HG02588 (cell line): ENCODE measurements around the gene LDHA.
A peak's percentile ranks its signal among the peaks of the same experiment; 100 is the strongest.
"Not testable (repeated sequence)": the region's sequence is repeated elsewhere in the genome, so short reads cannot be mapped to it uniquely, and the experiment has no call there.

Experiments
- ATAC-seq: cut with Tn5 transposase; IDR thresholded peaks from one replicate; pipeline ENCODE4 v1.9.1; 2021; ENCODE audit warnings: mild to moderate bottlenecking, moderate library complexity; ENCODE audit not compliant: unreplicated experiment

LDHA gene

GRCh38 chr11:18393581-18394274 is 635 bp upstream of the LDHA start:
- no peak for ATAC-seq

DNA sequence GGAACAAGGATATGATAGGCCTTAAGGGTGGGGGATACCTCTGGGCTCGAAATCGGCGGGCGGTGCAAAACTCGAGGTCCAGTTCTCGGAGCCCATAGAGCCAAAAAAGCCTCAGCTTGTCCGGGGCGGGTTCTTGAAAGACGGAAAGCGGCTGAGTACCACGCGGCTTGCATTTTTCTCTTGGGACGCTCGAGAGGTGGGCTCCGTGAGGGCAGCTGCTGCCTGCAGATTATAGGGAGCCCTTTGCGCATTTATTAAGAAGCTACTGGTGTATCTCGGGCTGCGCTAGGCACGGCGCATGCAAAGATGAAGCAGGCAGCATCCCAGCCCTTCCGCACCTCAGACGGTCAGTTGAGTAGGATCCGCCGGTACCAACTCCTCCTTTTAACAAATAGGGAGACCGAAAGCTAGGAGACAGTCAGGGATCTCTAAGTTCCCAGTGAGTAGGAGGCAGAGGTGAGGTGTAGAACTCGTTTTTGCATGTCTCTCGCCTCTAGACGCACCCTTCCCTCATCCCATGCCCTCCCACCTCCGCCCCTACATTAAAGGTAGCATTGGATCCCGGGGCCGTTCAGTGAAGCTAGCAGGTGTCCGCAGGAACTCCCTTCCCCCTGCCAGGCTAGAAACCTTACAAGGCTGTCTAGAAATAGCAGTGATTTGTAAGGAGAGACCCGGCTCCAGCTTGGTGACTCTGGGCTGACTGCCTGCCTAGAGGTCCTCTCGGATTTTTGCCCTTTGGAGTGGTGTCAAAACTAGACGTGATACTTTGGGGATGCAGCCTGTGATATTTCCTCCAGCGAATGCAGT is 768 bp downstream of the LDHA start:
- ATAC-seq, result no peak

- ATAC-seq, result peak; percentile 61
Measured at GRCh38 chr11:18395735-18396504, 1.6 kb downstream of the LDHA start.

GRCh38 chr11:18397921-18398320 is 3.6 kb downstream of the LDHA start:
- ATAC-seq, result no peak

DNA sequence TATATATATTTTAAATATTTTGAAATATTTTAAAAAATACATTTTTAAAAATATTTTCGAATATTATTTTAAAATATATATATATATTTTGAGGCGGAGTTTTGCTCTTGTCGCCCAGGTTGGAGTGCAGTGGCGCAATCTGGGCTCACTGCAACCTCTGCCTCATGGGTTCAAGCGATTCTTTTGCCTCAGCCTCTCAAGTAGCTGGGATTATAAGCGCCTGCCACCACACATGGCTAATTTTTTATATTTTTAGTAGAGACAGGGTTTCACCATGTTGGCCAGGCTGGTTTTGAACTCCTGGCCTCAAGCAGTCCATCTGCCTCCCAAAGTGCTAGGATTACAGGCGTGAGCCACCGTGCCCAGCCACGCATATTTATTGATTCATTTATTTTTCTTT is 6.7 kb downstream of the LDHA start:
- ATAC-seq, result not testable (repeated sequence)

DNA sequence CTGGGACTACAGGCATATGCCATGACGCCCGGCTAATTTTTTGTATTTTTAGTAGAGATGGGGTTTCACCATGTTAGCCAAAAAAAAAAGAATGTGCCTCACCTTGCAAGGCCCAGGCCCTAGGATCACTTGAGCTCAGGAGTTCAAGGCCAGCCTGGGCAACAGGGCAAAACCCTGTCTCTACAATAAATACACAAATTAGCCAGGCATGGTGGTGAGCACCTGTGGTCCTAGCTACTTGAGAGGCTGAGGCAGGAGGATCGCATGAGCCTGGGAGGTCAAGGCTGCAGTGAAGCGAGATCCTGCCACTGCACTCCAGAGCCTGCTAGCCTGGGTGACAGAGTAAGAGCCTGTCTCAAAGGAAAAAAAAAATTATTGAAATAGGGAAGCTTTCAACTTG is 9.7 kb downstream of the LDHA start:
- ATAC-seq, result no peak

- ATAC-seq, result not testable (repeated sequence)
Measured at GRCh38 chr11:18407400-18407799, 13.0 kb downstream of the LDHA start.

DNA sequence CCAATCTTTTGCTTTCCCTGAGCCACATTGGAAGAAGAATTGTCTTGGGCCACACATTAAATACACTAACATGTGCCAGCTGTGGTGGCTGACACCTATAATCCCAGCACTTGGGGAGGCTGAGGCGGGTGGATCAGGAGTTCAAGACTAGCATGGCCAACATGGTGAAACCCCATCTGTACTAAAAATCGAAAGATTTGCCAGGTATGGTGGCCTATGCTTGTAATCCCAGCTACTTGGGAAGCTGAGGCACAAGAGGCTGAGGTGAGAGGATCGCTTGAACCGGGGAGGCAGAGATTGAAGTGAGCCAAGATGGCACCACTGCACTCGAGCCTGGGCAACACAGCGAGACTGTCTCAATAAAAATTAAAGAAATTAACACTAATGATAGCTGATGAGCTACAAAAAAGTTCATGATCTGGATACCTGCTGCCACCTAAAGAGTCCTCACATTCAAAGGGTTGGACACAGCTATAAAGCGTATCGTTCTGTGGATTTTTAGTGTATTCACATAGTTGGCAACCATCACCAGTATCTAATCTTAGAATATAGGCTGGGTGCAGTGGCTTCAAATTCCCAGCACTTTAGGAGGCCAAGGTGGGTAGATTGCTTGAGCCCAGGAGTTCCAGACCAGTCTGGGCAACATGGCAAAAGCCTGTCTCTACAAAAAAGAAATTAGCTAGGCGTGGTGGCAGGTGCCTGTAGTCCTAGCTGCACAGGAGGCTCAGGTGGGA is 14.4 kb downstream of the LDHA start:
- no peak for ATAC-seq

- no peak for ATAC-seq
Measured at GRCh38 chr11:18416459-18416858, 22.1 kb downstream of the LDHA start.

DNA sequence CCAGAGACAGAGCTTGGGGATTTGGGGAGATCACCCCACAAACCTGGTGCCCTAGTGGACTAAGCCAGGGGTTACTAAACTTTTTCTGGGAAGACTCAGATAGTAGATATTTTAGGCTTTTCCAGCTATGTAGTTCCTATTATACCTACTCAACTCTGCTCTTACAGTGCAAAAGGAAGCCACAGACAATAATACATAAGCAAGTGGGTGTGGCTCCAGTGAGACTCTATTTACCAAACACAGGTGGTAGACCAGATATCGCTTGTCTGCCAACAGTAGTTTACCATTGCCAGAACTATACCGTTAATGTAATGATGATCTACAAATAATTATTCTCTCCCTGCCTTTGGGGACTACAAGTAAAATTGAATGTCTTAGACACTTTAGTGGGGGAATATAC is 24.7 kb downstream of the LDHA start:
- no peak for ATAC-seq

GRCh38 chr11:18420067-18420466 is 25.7 kb downstream of the LDHA start:
- no peak for ATAC-seq

DNA sequence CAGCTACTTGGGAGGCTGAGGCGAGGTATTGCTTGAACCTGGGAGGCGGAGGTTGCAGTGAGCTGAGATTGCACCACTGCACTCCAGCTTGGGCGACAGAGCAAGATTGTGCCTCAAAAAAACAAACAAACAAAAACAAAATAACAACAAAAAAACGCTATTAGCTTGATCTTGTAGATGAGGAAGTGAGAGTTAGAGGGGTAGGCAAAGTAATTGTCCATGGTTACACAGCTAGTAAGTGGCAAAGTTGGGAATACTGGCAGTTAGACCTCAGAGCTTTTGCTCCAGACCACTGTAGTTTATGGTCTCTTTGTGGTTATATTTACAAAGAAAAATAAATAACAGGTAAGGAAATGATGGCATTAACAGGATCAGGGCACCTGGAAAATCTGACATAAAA is 32.9 kb downstream of the LDHA start:
- ATAC-seq, result no peak

GRCh38 chr11:18429332-18429731 is 35.0 kb downstream of the LDHA start:
- ATAC-seq, result no peak

DNA sequence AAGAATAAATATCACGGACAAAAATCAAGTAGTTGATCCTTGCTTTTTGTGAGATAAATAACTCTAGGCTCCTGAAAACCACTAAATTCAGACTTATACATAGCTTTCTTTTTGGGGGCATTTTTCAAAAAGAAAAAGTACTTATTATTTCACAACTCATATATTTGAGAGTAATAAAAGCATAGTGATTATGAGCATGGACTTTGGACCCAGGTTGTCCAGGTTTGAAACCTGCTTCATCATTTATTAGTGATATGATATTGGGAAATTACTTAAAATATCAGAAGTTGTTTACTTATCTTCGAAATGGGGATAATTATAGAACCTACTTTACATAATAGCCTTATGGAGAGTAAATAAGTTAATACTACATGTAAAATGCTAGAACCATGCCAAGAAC is 44.3 kb downstream of the LDHA start:
- no peak for ATAC-seq

DNA sequence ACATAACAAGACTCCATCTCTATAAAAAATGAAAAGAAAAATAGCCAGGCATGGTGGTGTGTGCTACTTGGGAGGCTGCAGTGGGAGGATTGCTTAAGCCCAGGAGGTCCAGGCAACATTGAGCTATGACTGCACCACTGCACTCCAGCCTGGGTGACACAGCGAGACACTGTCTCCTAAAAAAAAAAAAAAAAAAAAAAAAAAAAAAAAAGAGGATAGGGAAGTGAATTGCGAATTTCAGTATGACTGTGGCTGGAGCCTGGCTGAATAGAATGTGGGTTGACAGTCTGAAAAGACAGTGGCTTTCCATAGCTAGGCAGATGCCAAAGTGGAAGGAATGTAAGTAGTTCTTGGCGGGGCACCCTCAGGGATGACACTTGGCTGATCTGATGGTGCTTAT is 54.9 kb downstream of the LDHA start:
- no peak for ATAC-seq

DNA sequence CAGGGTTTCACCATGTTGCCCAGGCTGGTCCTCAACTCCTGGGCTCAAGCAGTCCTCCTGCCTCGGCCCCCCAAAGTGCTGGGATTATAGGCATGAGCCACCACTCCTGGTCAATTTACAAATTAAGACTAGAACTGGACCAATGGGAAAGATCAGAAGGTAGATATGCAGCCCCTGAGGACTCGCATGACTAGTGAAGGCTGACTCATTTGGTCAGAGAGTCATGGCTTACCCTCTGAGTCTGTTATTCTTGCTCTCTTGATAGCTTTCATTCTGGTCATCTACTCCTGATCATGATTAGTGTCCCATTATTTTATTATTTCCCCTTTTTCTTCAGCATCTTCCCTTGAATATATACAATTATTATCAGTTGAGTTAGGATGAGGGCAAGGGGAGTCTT is 58.6 kb downstream of the LDHA start:
- no peak for ATAC-seq

- no peak for ATAC-seq
Measured at GRCh38 chr11:18455686-18456372, 61.5 kb downstream of the LDHA start, which contains the start of gene LDHAL6A. LDHAL6A (plus strand) TSS chr11:18455856; CDS start chr11:18456681, 825 bp downstream.

- no peak for ATAC-seq
Measured at GRCh38 chr11:18457450-18457849, 63.1 kb downstream of the LDHA start.
